ENCODE results near the gene CNPY3.
A peak's percentile ranks its signal among the peaks of the same experiment; 100 is the strongest.

CNPY3 gene

GRCh38 chr6:42928986-42929820, at the start of gene CNPY3 (continued):
- no peak for TF ChIP-seq ZBTB49 (tag by site-specific recombination; IDR thresholded peaks at IDR 0.05; ENCODE audit: low read depth)
- TF ChIP-seq ZNF645 (tag by site-specific recombination; IDR thresholded peaks at IDR 0.05), result no peak
- TF ChIP-seq ZNF274 (IDR thresholded peaks at IDR 0.05; ENCODE audit: low read length), result no peak
- no peak for TF ChIP-seq ZNF274 (tag by site-specific recombination; IDR thresholded peaks at IDR 0.05; ENCODE audit: borderline replicate concordance)
- TF ChIP-seq ZNF138 (tag by site-specific recombination; IDR thresholded peaks at IDR 0.05; ENCODE audit: borderline replicate concordance), result no peak
- no peak for TF ChIP-seq HOXA7 (CRISPR knock-in tag; IDR thresholded peaks at IDR 0.05; ENCODE audit: borderline replicate concordance)
- peak; percentile 34; the same call in 1 of the 2 replicates for TF ChIP-seq TSHZ1 (tag by site-specific recombination; IDR thresholded peaks at IDR 0.05; ENCODE audit: borderline replicate concordance)
- TF ChIP-seq ZNF518A (tag by site-specific recombination; conservative IDR thresholded peaks at IDR 0.05; ENCODE audit: low read depth), result peak; percentile 49
- no peak for TF ChIP-seq ZNF416 (tag by site-specific recombination; IDR thresholded peaks at IDR 0.05)
- TF ChIP-seq AEBP2 (tag by site-specific recombination; IDR thresholded peaks at IDR 0.05; ENCODE audit: borderline replicate concordance), result no peak
- no peak; the same call in 1 of the 2 replicates for TF ChIP-seq ZNF449 (tag by site-specific recombination; IDR thresholded peaks at IDR 0.05)
- TF ChIP-seq ZNF211 (tag by site-specific recombination; IDR thresholded peaks at IDR 0.05; ENCODE audit: low read depth), result no peak
- TF ChIP-seq ZNF785 (tag by site-specific recombination; IDR thresholded peaks at IDR 0.05), result no peak
- no peak; the same call in 1 of the 2 replicates for TF ChIP-seq ZNF792 (tag by site-specific recombination; IDR thresholded peaks at IDR 0.05)
- peak; percentile 97 for TF ChIP-seq IKZF3 (tag by site-specific recombination; IDR thresholded peaks at IDR 0.05)
- peak; percentile 9; the same call in 1 of the 2 replicates for TF ChIP-seq ZFP69B (tag by site-specific recombination; IDR thresholded peaks at IDR 0.05)
- no peak for TF ChIP-seq MZF1 (tag by site-specific recombination; IDR thresholded peaks at IDR 0.05; ENCODE audit: borderline replicate concordance)
- no peak for TF ChIP-seq ZNF548 (tag by site-specific recombination; IDR thresholded peaks at IDR 0.05)
- TF ChIP-seq ZNF48 (tag by site-specific recombination; IDR thresholded peaks at IDR 0.05), result no peak
- TF ChIP-seq ZNF18 (tag by site-specific recombination; IDR thresholded peaks at IDR 0.05), result 0 out of 2 replicates have a peak, but pooled peaks have one; percentile 22
- no peak for TF ChIP-seq ZNF626 (tag by site-specific recombination; IDR thresholded peaks at IDR 0.05)
